HUES64 (cell line): Measurements from ENCODE around the gene OR5D18. TPM values are rescaled to one million over a fixed set of nuclear protein-coding genes. Genes with fewer than 3 reads are reported as not detected.

ENCODE experiments used
- H3K27ac ChIP-seq: 2 replicates; pipeline ENCODE4 v1.7.0; 2013; ENCODE audit warnings: low read depth, low read length, inconsistent platforms
- H3K27me3 ChIP-seq: 2 replicates; pipeline ENCODE4 v1.6.1; 2013; ENCODE audit warnings: mild to moderate bottlenecking, low read length; ENCODE audit not compliant: insufficient read depth
- H3K36me3 ChIP-seq: 2 replicates; pipeline ENCODE4 v1.6.1; 2013; ENCODE audit warnings: mild to moderate bottlenecking, low read length; ENCODE audit not compliant: insufficient read depth
- H3K4me1 ChIP-seq: 2 replicates; pipeline ENCODE4 v1.6.1; 2013; ENCODE audit warnings: mild to moderate bottlenecking, low read length, moderate library complexity; ENCODE audit not compliant: insufficient read depth
- H3K4me3 ChIP-seq: 2 replicates; pipeline ENCODE4 v1.5.1; 2013; ENCODE audit warnings: mild to moderate bottlenecking, low read length, moderate library complexity
- H3K9ac ChIP-seq: 2 replicates; pipeline ENCODE4 v1.6.1; 2013; ENCODE audit warnings: mild to moderate bottlenecking, low read depth, low read length
- H3K9me3 ChIP-seq: 2 replicates; pipeline ENCODE4 v1.6.1; 2013; ENCODE audit warnings: low read depth, low read length; ENCODE audit not compliant: insufficient read depth
- WGBS: fragments of 150-250, 120-280 bp; methylation state at CpG from one replicate; pipeline ENCODE4 v1.1.7; 2013; ENCODE audit warnings: missing lambda C conversion rate; 5-methylcytosine and 5-hydroxymethylcytosine counted together
- polyA plus RNA-seq, 2 experiments: library from polyadenylated mRNA; stranded (reverse); fragments of 50-300 nt; gene quantifications; one replicate each; pipeline ENCODE4 v1.2.3, GENCODE V29; 2013

Gene OR5D18
- polyA plus RNA-seq (2013, experiment 1 of 2): not detected
- polyA plus RNA-seq (2013, experiment 2 of 2): not detected

- no peak within 1 kb of the TSS for H3K9ac ChIP-seq
- H3K9me3 ChIP-seq: peaks cover 91% of the 10 kb centered on the region
- no peak within 1 kb of the TSS for H3K27ac ChIP-seq
- no peaks in the 10 kb centered on the region for H3K27me3 ChIP-seq
- WGBS: 84% methylated on average over 5 of the region's 5 CpGs
- no peak within 1 kb of the TSS for H3K4me3 ChIP-seq
- no peaks in the 10 kb centered on the region for H3K36me3 ChIP-seq
- no peaks in the 10 kb centered on the region for H3K4me1 ChIP-seq
Observed at GRCh38 chr11:55819330-55819729, at the start of gene OR5D18. Gene OR5D18, plus strand, starts transcription at chr11:55819630. Its CDS starts 0 bp downstream, at chr11:55819630.

- peaks cover 93% of the 10 kb centered on the region for H3K9me3 ChIP-seq
- no peak within 1 kb of the TSS for H3K27ac ChIP-seq
- H3K27me3 ChIP-seq: no peaks in the 10 kb centered on the region
- H3K36me3 ChIP-seq: no peaks in the 10 kb centered on the region
- H3K4me3 ChIP-seq: no peak within 1 kb of the TSS
- H3K4me1 ChIP-seq: no peaks in the 10 kb centered on the region
- no peak within 1 kb of the TSS for H3K9ac ChIP-seq
Observed at GRCh38 chr11:55773138-55773537, 46.3 kb upstream of the OR5D18 start, which contains the start of gene OR5D13. Gene OR5D13, plus strand, starts transcription at chr11:55773438. Its CDS starts 0 bp downstream, at chr11:55773438.

GRCh38 chr11:55791606-55792005 lies 27.8 kb upstream of the OR5D18 start:
- Histone ChIP-seq H3K4me1 (no peaks in the 10 kb centered on the region), H3K4me3 (no peak overlapping the region), H3K27me3 (no peaks in the 10 kb centered on the region), H3K9me3 (peaks cover 99% of the 10 kb centered on the region), H3K36me3 (no peaks in the 10 kb centered on the region; the same call in 1 of the 2 replicates), H3K9ac (no peak overlapping the region), H3K27ac (no peak overlapping the region)
- WGBS: no CpG with 5 or more reads among the region's 1 CpG

- WGBS: 68% methylated on average over 2 of the region's 2 CpGs
Observed at GRCh38 chr11:55793321-55793720, 26.1 kb upstream of the OR5D18 start.

GRCh38 chr11:55795256-55795655 lies 24.2 kb upstream of the OR5D18 start, which contains the start of gene OR5D14:
Gene OR5D14, plus strand, starts transcription at chr11:55795556. Its CDS starts 0 bp downstream, at chr11:55795556.
- Histone ChIP-seq H3K36me3 (no peaks in the 10 kb centered on the region), H3K4me3 (no peak within 1 kb of the TSS), H3K27me3 (no peaks in the 10 kb centered on the region), H3K9ac (no peak within 1 kb of the TSS), H3K27ac (no peak within 1 kb of the TSS), H3K4me1 (no peaks in the 10 kb centered on the region), H3K9me3 (peaks cover 100% of the 10 kb centered on the region)

More at GRCh38 chr11:55793321-55793720, 26.1 kb upstream of the OR5D18 start:
- H3K27me3 ChIP-seq: no peaks in the 10 kb centered on the region
- no peaks in the 10 kb centered on the region for H3K4me1 ChIP-seq
- no peak overlapping the region for H3K27ac ChIP-seq
- no peak overlapping the region for H3K9ac ChIP-seq
- H3K9me3 ChIP-seq: peaks cover 98% of the 10 kb centered on the region
- no peaks in the 10 kb centered on the region for H3K36me3 ChIP-seq
- no peak overlapping the region for H3K4me3 ChIP-seq

GRCh38 chr11:55806248-55806647 lies 13.2 kb upstream of the OR5D18 start:
- peaks cover 91% of the 10 kb centered on the region for H3K9me3 ChIP-seq
- H3K27ac ChIP-seq: no peak overlapping the region
- H3K4me1 ChIP-seq: no peaks in the 10 kb centered on the region
- WGBS: 100% methylated on average over 1 of the region's 1 CpG
- no peaks in the 10 kb centered on the region for H3K36me3 ChIP-seq
- no peaks in the 10 kb centered on the region for H3K27me3 ChIP-seq
- H3K4me3 ChIP-seq: no peak overlapping the region
- no peak overlapping the region for H3K9ac ChIP-seq

GRCh38 chr11:55811067-55811466 lies 8.4 kb upstream of the OR5D18 start, which contains the start of gene OR5L1:
Gene OR5L1, plus strand, starts transcription at chr11:55811367. Its CDS starts 100 bp downstream, at chr11:55811467.
- no CpG with 5 or more reads among the region's 1 CpG for WGBS
- H3K9me3 ChIP-seq: peaks cover 91% of the 10 kb centered on the region

GRCh38 chr11:55826919-55827318 lies 7.5 kb downstream of the OR5D18 start, which contains the start of gene OR5L2:
Gene OR5L2, plus strand, starts transcription at chr11:55827219. Its CDS starts 0 bp downstream, at chr11:55827219.
- Histone ChIP-seq H3K9me3 (peaks cover 91% of the 10 kb centered on the region), H3K4me1 (no peaks in the 10 kb centered on the region), H3K36me3 (no peaks in the 10 kb centered on the region), H3K27me3 (no peaks in the 10 kb centered on the region), H3K9ac (no peak within 1 kb of the TSS), H3K4me3 (no peak within 1 kb of the TSS), H3K27ac (no peak within 1 kb of the TSS)

More at GRCh38 chr11:55811067-55811466, 8.4 kb upstream of the OR5D18 start, which contains the start of gene OR5L1:
- Histone ChIP-seq H3K4me1 (no peaks in the 10 kb centered on the region), H3K36me3 (no peaks in the 10 kb centered on the region), H3K9ac (no peak within 1 kb of the TSS), H3K27ac (no peak within 1 kb of the TSS), H3K4me3 (no peak within 1 kb of the TSS), H3K27me3 (no peaks in the 10 kb centered on the region)

- Histone ChIP-seq H3K9ac (no peak within 1 kb of the TSS), H3K36me3 (no peaks in the 10 kb centered on the region), H3K4me1 (no peaks in the 10 kb centered on the region), H3K27ac (no peak within 1 kb of the TSS), H3K27me3 (no peaks in the 10 kb centered on the region), H3K4me3 (no peak within 1 kb of the TSS), H3K9me3 (peaks cover 88% of the 10 kb centered on the region)
- WGBS: 43% methylated on average over 3 of the region's 3 CpGs
Observed at GRCh38 chr11:55838452-55838851, 19.0 kb downstream of the OR5D18 start, which contains the start of gene OR5D16. Gene OR5D16, plus strand, starts transcription at chr11:55838752. Its CDS starts 0 bp downstream, at chr11:55838752.

GRCh38 chr11:55847453-55847852 lies 28.0 kb downstream of the OR5D18 start:
- Histone ChIP-seq H3K36me3 (no peaks in the 10 kb centered on the region), H3K27ac (no peak overlapping the region), H3K27me3 (no peaks in the 10 kb centered on the region), H3K4me1 (no peaks in the 10 kb centered on the region), H3K9me3 (peaks cover 87% of the 10 kb centered on the region), H3K9ac (no peak overlapping the region), H3K4me3 (no peak overlapping the region)
- WGBS: 29% methylated on average over 1 of the region's 2 CpGs

GRCh38 chr11:55849037-55849436 lies 29.6 kb downstream of the OR5D18 start:
- no peaks in the 10 kb centered on the region for H3K27me3 ChIP-seq
- H3K36me3 ChIP-seq: no peaks in the 10 kb centered on the region
- no peak overlapping the region for H3K4me3 ChIP-seq
- no peak overlapping the region for H3K9ac ChIP-seq
- no peaks in the 10 kb centered on the region for H3K4me1 ChIP-seq
- no peak overlapping the region for H3K27ac ChIP-seq
- peaks cover 97% of the 10 kb centered on the region for H3K9me3 ChIP-seq

- H3K9ac ChIP-seq: no peak overlapping the region
- no peak overlapping the region for H3K4me3 ChIP-seq
Observed at GRCh38 chr11:55852141-55852540, 32.7 kb downstream of the OR5D18 start.

More at GRCh38 chr11:55852141-55852540, 32.7 kb downstream of the OR5D18 start:
- peaks cover 97% of the 10 kb centered on the region for H3K9me3 ChIP-seq
- H3K27ac ChIP-seq: no peak overlapping the region
- WGBS: no CpG with 5 or more reads among the region's 1 CpG
- H3K4me1 ChIP-seq: no peaks in the 10 kb centered on the region
- no peaks in the 10 kb centered on the region for H3K27me3 ChIP-seq
- no peaks in the 10 kb centered on the region for H3K36me3 ChIP-seq
